Measurements from ENCODE around the gene PRSS33. TPM values are rescaled to one million over a fixed set of nuclear protein-coding genes. Genes with fewer than 3 reads are reported as not detected.

The PRSS33 gene
- polyA plus RNA-seq, 1 of the 3 experiments (the other 2 are of a cell fraction), result not detected

DNA sequence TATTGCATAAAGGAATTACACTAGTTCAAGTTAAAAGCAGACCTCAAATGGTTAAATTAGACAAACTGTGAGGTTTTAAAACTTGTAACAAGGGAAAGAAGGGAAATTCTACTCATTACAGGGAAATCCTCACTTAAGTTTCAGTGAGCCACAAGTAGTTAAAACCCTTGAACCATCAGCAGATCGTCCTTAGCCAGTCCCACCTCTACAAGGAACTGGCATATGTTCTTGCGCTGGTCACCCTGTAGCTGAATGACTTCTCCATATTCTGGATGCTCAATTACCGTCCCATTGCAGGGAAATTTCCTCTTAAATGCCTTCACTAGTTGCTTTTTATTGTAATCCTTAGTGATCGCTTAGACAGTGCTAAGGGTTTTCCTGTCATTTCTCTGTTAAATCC lies 35.1 kb upstream of the PRSS33 start (continued):
- TF ChIP-seq RAD21 (IDR thresholded peaks at IDR 0.05; ENCODE audit: low read length), result no peak

DNA sequence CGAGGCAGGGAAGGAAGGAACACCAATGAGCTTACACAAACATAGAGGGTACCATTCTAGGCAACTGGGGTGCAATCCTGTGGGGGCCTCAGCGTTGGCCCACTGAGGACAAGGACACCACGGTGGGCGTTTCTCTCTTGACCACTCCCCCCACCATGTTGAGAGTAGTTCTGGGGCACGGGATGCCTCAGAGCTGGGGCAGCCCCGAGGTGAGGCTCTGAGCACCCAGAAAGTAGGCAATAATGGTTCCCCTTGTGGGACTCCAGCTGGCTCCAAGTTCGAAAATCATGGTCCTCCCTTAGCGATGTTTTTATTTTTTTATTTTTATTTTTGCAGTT lies 34.8 kb upstream of the PRSS33 start:
- Histone ChIP-seq H3K27me3 (ENCODE audit: insufficient read depth) (no peaks in the 10 kb centered on the region), H3K4me3 (ENCODE audit: low read depth in 2 of 2, low read length in 1 of 2) (no peak overlapping the region), H3K9me2 (no peaks in the 10 kb centered on the region), H3K36me3 (replicated peaks in 1 of 2; ENCODE audit: control insufficient read depth in 1 of 2, insufficient read depth in 2 of 2, low read length in 1 of 2) (no peaks in the 10 kb centered on the region), H2AFZ (ENCODE audit: low read depth) (no peak overlapping the region), H3K79me2 (ENCODE audit: insufficient read depth) (no peaks in the 10 kb centered on the region), H3K9ac (no peak overlapping the region), H3K4me1 (ENCODE audit: control insufficient read depth in 1 of 2, insufficient read depth in 2 of 2, low read depth in 1 of 2, low read length in 1 of 2) (peaks cover 0 to 24% of the 10 kb centered on the region in 2 experiments; a peak in 1 of 4 replicates), H3K27ac (ENCODE audit: low read depth in 2 of 2, low read length in 1 of 2) (no peak overlapping the region; a peak in 1 of 4 replicates), H4K20me1 (ENCODE audit: insufficient read depth) (no peaks in the 10 kb centered on the region), H3F3A (replicated peaks; ENCODE audit: insufficient read depth) (no peaks in the 10 kb centered on the region), H3K9me3 (no peaks in the 10 kb centered on the region), H3K4me2 (no peak overlapping the region)
- POLR2A ChIA-PET, result interaction anchor here (1.1 to 1.5 kb wide), 2 partner anchors 45 to 61 kb away, joined by 4 to 6 read pairs; partner anchors contain the start of genes ELOB and FLYWCH2
- WGBS (ENCODE audit: low lambda C conversion rate), result 56% methylated on average over 8 of the region's 8 CpGs
- CTCF ChIA-PET, result interaction anchor here (1.2 to 2.7 kb wide), 5 partner anchors 11 to 69 kb away, joined by 3 to 13 read pairs (median 3); partner anchors contain the start of gene SRRM2
- no peak for DNase-seq
- TF ChIP-seq, protein P1, sequence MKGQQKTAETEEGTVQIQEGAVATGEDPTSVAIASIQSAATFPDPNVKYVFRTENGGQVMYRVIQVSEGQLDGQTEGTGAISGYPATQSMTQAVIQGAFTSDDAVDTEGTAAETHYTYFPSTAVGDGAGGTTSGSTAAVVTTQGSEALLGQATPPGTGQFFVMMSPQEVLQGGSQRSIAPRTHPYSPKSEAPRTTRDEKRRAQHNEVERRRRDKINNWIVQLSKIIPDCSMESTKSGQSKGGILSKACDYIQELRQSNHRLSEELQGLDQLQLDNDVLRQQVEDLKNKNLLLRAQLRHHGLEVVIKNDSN (IDR thresholded peaks at IDR 0.05; ENCODE audit: borderline replicate concordance, low read depth), result no peak

DNA sequence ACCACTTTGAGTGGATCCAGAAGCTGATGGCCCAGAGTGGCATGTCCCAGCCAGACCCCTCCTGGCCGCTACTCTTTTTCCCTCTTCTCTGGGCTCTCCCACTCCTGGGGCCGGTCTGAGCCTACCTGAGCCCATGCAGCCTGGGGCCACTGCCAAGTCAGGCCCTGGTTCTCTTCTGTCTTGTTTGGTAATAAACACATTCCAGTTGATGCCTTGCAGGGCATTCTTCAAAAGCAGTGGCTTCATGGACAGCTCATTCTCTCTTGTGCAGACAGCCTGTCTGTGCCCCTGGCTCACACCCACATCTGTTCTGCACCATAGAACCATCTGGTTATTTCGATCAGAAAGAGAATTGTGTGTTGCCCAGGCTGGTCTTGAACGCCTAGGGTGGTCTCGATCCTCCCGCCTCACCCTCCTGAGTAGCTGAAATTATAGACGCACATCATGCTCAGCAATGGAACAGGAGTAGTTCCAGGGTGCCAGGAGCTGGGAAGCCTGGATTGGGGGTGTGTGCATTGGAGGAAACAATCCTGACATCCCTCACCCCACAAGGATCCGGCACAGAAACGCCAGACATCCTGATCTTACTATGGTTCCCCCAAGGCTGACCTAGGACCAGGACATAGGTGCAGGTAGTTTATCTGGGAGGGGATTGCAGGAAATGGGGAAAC lies 34.3 kb upstream of the PRSS33 start:
- peak; percentile 66 for DNase-seq
- no peaks in the 10 kb centered on the region for H3K36me3 ChIP-seq (replicated peaks in 1 of 2; ENCODE audit: control insufficient read depth in 1 of 2, insufficient read depth in 2 of 2, low read length in 1 of 2)
- no peaks in the 10 kb centered on the region for H3K9me3 ChIP-seq
- no peak overlapping the region for H3K4me3 ChIP-seq (ENCODE audit: low read depth in 2 of 2, low read length in 1 of 2)
- H3K79me2 ChIP-seq (ENCODE audit: insufficient read depth), result no peaks in the 10 kb centered on the region
- TF ChIP-seq MXI1 (IDR thresholded peaks at IDR 0.05; ENCODE audit: low read depth, low read length), result no peak
- TF ChIP-seq, protein P2, sequence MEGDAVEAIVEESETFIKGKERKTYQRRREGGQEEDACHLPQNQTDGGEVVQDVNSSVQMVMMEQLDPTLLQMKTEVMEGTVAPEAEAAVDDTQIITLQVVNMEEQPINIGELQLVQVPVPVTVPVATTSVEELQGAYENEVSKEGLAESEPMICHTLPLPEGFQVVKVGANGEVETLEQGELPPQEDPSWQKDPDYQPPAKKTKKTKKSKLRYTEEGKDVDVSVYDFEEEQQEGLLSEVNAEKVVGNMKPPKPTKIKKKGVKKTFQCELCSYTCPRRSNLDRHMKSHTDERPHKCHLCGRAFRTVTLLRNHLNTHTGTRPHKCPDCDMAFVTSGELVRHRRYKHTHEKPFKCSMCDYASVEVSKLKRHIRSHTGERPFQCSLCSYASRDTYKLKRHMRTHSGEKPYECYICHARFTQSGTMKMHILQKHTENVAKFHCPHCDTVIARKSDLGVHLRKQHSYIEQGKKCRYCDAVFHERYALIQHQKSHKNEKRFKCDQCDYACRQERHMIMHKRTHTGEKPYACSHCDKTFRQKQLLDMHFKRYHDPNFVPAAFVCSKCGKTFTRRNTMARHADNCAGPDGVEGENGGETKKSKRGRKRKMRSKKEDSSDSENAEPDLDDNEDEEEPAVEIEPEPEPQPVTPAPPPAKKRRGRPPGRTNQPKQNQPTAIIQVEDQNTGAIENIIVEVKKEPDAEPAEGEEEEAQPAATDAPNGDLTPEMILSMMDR (IDR thresholded peaks at IDR 0.05), result no peak
- TF ChIP-seq CHD2 (IDR thresholded peaks at IDR 0.05; ENCODE audit: low read length, partially characterized antibody), result peak; percentile 45
- TF ChIP-seq RAD21 (IDR thresholded peaks at IDR 0.05; ENCODE audit: low read length), result peak; percentile 5; the same call in 1 of the 2 replicates
- TF ChIP-seq, protein P3, sequence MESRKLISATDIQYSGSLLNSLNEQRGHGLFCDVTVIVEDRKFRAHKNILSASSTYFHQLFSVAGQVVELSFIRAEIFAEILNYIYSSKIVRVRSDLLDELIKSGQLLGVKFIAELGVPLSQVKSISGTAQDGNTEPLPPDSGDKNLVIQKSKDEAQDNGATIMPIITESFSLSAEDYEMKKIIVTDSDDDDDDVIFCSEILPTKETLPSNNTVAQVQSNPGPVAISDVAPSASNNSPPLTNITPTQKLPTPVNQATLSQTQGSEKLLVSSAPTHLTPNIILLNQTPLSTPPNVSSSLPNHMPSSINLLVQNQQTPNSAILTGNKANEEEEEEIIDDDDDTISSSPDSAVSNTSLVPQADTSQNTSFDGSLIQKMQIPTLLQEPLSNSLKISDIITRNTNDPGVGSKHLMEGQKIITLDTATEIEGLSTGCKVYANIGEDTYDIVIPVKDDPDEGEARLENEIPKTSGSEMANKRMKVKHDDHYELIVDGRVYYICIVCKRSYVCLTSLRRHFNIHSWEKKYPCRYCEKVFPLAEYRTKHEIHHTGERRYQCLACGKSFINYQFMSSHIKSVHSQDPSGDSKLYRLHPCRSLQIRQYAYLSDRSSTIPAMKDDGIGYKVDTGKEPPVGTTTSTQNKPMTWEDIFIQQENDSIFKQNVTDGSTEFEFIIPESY (IDR thresholded peaks at IDR 0.05; ENCODE audit: borderline replicate concordance, low read depth), result no peak
- no peak for TF ChIP-seq FOXM1 (IDR thresholded peaks at IDR 0.05; ENCODE audit: low read depth)
- TF ChIP-seq TEAD4 (IDR thresholded peaks at IDR 0.05; ENCODE audit: borderline replicate concordance, insufficient read depth), result no peak
- TF ChIP-seq EP300 (IDR thresholded peaks at IDR 0.05; ENCODE audit: borderline replicate concordance in 1 of 2, low read depth in 1 of 2, low read length in 1 of 2), result peak in 1 of 2 experiments; percentile 33; a peak in 1 of 4 replicates
- TF ChIP-seq, protein P4, sequence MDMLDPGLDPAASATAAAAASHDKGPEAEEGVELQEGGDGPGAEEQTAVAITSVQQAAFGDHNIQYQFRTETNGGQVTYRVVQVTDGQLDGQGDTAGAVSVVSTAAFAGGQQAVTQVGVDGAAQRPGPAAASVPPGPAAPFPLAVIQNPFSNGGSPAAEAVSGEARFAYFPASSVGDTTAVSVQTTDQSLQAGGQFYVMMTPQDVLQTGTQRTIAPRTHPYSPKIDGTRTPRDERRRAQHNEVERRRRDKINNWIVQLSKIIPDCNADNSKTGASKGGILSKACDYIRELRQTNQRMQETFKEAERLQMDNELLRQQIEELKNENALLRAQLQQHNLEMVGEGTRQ (IDR thresholded peaks at IDR 0.05; ENCODE audit: borderline replicate concordance, low read depth, low read length), result no peak
- H3K27me3 ChIP-seq (ENCODE audit: insufficient read depth), result no peaks in the 10 kb centered on the region
- H3K27ac ChIP-seq (ENCODE audit: low read depth in 2 of 2, low read length in 1 of 2), result peak overlapping the region in 1 of 2 experiments; percentile 74; a peak in 2 of 4 replicates
- ChIA-PET POLR2A (interaction anchor here (1.1 to 1.5 kb wide), 2 partner anchors 44 to 61 kb away, joined by 4 to 6 read pairs; partner anchors contain the start of genes ELOB and FLYWCH2), CTCF (interaction anchor here (1.2 to 2.7 kb wide), 5 partner anchors 11 to 69 kb away, joined by 3 to 13 read pairs (median 3); partner anchors contain the start of gene SRRM2)
- H3K4me1 ChIP-seq (ENCODE audit: control insufficient read depth in 1 of 2, insufficient read depth in 2 of 2, low read depth in 1 of 2, low read length in 1 of 2), result peaks cover 0 to 24% of the 10 kb centered on the region in 2 experiments; a peak in 1 of 4 replicates
- 59% methylated on average over 9 of the region's 9 CpGs for WGBS (ENCODE audit: low lambda C conversion rate)
- H2AFZ ChIP-seq (ENCODE audit: low read depth), result no peak overlapping the region
- no peaks in the 10 kb centered on the region for H3F3A ChIP-seq (replicated peaks; ENCODE audit: insufficient read depth)
- no peaks in the 10 kb centered on the region for H4K20me1 ChIP-seq (ENCODE audit: insufficient read depth)
- no peak overlapping the region for H3K9ac ChIP-seq
- H3K9me2 ChIP-seq, result no peaks in the 10 kb centered on the region
- H3K4me2 ChIP-seq, result no peak overlapping the region

All from SK-N-SH (cell line).